Stimulated activated CD4-positive, alpha-beta T cell treated with anti-CD3 and anti-CD28 coated beads, Interleukin-15, amount 100 ng/mL, for 1 hour (primary cell): ENCODE results near the gene TAX1BP3.

ENCODE experiments used
- DNase-seq, 2 donors: peaks; one replicate each; pipeline ENCODE4 v3.0.0-alpha.2; 2020; ENCODE audit warnings: low read depth in 1 of 2, low spot score in 1 of 2

TAX1BP3 gene

DNA sequence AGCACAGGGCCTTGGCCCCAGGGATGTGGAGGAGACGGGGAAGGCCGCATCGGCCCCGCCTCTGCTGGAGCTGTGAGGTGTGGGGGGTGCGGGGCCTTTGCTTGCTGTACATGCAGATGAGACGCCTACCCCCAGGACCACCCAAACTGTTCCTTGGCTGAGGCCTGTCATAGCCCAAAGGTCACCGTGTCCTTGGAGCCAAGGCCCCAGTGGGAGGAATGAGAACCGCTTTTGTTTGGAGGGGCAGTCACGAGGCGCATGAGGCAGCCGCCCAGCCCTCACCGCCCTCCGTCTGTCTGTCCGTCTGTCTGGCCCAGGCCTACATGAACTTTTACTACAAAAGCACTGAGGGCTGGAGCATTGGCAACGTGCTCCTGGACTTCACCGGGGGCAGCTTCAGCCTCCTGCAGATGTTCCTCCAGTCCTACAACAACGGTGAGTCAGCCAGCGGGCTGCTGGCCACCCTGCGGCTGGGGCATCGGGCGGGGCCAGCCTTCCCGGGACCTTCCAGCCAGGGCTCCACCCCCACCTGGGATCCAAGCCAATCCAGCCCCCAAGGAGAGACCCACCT lies 8.8 kb downstream of the TAX1BP3 start:
- DNase-seq = no peak

DNA sequence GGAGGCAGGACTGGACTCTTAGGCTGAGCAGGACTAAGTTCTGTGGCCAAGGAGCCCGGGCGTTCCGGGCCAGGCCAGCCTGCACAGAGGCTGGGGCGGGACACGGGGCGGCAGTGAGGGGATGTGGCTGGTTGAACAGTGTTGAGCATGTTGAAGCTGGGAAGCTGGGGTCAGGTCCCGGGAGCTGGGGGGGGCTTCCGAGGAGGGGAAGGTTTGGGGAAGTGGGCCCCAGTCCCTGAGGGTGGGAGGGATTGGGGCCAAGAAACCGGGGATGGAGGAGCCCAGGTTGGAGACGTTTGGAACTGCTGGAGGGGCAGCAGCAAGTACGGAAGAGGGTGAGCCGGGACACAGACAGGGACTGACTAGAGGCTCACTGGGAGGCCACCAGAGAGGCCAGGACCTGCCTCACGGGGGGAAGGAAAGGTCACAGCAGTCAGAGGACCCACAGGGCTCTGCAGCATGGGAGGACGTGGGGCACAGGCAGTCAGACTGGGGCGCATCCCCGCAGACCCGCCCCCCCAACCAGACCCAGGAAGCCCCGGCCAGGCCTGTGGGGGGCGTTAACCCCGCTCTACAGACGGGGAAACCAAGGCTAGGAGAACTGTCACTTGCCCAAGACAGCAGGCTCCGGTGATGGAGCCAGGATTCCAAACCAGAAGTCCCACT lies 9.5 kb downstream of the TAX1BP3 start:
- DNase-seq = no peak

DNA sequence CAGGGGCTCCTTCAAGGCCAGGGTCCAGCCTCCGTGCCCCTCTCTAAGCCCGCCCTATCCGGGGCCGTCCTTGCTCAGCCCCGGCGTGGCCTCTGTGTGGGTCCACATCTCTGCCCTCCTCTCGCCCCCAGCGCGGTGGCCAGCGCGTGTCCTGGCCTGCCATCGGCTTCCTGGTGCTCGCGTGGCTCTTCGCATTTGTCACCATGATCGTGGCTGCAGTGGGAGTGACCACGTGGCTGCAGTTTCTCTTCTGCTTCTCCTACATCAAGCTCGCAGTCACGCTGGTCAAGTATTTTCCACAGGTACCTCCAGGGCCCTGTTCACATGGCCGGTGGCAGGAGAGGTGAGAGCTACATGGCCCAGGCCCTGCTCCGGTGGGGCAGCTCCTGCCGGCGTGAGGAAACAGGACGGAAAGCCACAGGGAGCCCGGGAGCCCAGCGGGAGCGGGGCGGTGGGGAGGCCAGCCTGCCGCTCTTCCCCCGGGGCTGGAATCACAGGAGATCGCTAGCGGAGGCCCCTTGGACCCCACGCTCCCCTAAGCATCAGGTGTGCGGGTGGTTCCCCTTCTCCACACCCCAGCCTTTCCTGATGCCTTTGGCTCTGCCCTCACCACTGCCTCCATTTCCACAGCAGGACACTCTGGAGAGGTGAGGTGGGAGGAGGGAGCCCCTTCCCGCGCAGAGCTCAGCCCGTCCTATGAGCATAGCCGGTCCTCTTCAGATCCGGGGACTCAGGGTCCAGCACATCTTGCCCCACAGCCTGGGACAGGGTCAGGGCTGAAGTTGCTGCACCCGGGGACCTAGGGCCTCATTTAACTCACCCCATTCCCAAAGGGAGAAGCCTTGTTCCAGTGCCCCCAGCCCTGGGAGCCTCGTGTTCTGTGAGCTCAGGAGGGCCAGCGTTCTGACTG lies 10.2 kb downstream of the TAX1BP3 start:
- DNase-seq = no peak

DNA sequence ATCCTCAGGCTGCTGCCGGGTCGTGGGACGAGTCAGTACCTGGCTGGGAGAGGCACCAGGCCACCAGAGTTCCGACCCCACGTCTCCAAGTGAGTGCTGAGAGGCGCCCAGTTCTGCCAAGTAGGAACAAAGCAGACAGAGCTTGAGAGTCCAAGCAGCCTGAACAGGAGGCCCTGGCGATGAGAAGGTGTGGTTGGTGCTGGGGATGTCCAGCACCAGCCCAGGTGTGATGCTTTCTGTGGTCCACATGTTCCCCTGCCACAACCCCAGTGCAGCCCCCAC lies 10.8 kb downstream of the TAX1BP3 start:
- no peak for DNase-seq

DNA sequence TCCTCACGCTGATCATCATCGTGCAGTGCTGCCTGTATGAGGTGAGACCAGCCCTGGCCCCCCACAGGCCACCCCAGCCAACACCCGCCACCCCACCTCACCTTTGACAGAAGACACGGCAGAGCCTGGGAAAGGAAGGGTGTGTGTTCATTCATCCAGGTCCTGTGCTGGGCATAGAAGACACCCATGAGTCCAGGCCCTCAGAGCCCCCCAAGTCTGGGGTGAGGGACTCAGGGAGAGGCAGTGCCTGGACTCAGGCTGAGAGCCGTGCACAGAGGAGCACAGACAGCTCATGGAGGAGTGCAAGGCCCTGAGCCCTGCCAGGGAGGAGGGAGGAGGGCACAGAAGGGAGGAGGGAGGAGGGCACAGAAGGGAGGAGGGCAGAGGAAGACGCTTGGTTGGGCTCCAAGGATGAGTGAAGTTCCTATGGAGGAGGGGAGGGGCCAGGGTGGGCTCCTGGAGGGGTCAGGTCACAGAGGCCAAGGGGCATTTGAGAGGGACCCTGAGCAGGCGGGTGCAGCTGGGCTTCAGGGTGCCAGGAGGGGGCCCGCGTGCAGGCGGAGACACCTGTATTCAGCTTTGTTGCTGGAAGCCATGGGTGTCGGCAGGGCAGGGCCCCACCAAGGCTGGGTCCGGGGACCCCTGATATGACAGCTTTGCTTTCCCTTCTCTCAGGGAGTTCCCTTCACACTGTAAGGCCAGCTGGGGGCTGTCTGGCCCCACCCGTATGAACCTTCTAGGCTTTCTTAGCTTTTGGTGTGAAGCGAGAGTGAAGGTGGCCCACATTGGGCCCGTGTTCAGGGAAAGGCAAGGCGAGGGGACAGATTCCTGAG lies 11.4 kb downstream of the TAX1BP3 start:
- no peak for DNase-seq

DNA sequence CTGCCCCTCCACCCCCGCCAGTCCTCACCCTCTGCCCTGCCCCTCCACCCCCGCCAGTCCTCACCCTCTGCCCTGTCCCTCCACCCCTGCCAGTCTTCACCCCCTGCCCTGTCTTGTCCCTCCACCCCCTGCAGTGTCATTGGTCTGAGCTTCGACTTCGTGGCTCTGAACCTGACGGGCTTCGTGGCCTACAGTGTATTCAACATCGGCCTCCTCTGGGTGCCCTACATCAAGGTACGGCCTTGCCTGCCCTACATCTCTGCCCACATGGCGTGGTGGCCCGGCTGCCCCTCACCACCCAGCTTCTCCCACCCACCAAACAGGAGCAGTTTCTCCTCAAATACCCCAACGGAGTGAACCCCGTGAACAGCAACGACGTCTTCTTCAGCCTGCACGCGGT lies 12.0 kb downstream of the TAX1BP3 start:
- no peak for DNase-seq

DNA sequence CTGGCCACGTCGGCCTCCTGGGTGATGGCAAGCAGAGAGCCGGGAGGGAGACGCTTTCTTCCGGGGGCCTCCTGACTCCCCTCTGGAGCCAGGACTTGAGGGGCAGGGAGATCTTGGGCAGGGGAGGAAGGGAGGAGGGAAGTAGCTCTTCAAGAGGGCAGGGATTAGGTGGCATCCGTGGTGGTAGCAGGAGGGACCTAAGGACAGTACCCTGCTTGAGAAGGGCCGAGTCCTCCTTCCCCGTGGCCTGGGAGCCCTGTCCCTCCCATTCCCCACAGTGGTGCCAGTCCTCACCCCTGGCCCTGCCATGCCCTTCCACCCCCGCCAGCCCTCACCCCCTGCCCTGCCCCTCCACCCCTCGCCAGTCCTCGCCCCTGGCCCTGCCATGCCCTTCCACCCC lies 12.6 kb downstream of the TAX1BP3 start:
- no peak for DNase-seq

DNA sequence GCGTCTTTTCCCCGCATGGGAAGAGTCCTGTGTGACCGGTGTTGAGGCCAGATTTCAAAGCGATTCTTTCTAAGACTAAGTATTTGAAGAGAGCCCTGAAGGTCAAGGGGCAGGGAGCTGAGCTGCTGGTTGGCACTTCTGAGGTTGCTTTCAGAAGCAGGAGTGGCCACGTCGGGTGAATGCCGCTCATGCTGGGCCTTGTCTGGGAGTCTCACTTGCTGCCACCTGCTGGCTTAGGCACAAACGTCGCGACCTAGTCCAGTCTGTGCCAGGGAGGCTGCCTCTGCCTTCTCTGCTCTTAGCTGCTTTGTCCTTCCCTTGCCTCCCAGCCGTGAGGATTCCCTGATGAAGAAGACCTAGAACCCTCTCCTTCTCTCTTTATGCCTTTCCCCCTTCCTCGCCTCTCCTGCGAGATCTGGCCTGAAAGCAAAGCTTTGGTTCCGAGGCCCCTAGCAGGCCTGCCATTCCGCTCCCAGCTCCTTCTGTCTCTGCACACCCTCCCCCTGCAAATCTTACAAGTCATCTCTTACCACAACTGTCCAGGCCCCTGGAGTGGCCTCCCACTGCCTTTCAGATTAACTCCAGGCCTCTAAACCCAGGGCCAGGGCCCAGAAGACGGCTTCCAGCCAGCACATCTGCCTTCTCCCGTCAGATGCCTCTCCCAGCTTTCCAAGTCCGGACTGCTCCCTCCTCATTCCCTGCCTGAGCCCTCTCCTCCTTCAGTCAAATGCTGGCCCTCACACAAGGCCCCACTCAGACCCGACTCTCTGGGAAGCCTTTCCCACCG lies 20.4 kb downstream of the TAX1BP3 start:
- DNase-seq = peak in 1 of 2 donors; percentile 20

DNA sequence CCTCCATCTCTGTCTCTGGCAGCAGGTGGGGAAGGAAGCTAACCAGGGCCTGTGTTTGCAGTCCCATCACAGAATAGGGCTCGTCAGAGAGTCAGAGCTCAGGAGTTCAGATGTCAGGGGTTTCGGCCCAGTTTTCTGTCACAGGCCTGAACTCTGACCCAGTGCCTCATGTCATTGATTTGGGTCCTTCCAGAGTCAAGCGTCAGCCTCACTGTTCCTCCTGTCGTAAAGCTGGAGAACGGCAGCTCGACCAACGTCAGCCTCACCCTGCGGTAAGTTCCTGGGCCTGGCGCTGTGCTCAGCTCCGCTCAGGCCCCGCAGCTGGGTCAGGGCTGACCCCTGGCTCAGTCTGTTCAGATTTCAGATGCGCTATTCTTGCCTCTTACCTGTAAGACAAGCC lies 21.1 kb downstream of the TAX1BP3 start:
- DNase-seq = no peak

DNA sequence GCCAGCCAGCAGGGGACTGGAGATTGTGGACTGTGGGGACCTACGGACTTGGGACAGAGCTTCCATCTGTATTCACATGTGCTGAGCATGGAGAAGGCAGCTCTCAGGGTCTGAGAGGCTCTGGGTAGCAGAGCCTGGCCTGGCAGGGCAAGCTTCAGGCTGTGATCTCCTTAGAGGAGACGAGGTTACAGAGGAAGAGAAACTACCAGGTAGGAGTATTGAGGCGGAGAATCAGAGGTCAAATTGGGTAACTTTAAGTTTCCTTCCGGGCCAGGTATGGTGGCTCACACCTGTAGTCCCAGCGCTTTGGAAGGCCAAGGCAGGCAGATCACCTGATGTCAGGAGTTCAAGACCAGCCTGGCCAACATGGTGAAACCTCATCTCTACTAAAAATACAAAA lies 23.1 kb downstream of the TAX1BP3 start:
- DNase-seq = no peak

DNA sequence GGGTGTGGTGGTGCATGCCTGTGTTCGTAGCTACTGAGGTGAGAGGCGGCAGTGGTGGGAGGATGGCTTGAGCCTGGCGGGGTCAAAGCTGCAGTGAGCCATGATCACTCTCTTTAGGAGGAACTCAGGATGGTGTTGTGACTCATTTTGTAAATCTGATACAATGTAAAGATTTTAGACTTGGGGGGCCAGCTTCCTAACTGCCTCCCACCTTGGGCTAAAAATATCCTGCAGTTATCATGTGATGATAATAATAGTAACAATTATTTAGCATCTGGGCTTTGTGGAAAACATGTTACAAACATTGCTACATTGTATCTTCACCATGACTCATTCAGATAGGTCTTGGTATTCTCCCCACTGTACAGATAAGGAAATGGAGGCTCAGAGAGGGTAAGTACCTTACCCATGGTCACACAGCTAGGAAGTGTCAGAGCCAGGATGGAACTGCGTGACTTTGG lies 24.5 kb downstream of the TAX1BP3 start:
- no peak for DNase-seq

DNA sequence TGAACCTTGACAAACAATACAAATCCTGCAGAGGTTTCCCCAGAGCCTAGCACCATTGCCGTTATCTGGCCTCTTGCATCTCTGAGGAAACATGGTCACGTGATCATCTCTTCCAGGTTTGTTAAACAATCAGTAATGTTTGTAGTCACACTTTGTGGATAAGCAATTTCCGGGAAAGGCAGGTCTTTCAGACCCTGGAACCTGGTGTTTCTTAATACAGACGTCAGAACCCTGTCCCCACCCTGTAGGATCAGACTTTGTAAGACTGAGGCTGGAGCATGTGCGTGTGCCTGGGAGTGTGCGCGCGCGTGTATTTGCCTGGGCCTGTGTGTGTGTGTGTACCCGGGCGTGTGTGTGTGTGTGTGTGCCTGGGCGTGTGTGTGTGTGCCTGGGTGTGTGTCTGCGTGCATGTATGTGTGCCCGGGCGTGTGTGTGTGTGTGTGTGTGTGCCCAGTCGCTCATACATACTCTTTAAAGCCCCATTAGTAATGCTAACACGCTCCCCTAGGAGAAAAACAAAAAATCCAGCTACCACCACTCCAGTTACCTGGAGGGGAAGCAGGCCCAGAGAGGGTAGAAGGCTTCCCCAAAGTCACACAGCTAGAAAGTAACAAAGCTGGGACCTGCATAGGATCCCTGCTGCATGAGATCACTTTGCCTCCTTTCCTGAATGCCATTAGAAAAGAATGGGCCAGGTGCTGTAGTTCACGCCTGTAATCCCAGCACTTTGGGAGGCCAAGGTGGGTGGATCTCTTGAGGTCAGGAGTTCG lies 26.5 kb downstream of the TAX1BP3 start:
- DNase-seq = no peak

DNA sequence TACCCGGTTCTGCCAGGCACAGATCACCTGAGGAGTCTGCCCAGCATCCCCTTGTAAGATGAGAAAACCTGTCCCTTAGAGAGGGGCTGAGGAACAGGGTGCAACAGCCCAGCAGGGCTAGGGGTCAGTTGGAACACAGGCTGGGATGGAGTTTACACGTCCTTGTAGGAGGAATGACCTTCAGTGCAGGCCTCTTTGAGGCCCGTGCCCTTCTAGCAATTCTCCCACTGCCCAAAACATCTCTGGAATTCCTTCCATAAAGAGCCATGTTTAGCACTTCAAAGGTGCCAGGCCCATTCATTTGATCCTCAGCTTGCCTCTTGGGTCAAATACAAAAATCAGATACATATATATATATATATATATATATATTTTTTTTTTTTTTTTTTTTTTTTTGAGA lies 27.4 kb downstream of the TAX1BP3 start:
- DNase-seq = no peak

DNA sequence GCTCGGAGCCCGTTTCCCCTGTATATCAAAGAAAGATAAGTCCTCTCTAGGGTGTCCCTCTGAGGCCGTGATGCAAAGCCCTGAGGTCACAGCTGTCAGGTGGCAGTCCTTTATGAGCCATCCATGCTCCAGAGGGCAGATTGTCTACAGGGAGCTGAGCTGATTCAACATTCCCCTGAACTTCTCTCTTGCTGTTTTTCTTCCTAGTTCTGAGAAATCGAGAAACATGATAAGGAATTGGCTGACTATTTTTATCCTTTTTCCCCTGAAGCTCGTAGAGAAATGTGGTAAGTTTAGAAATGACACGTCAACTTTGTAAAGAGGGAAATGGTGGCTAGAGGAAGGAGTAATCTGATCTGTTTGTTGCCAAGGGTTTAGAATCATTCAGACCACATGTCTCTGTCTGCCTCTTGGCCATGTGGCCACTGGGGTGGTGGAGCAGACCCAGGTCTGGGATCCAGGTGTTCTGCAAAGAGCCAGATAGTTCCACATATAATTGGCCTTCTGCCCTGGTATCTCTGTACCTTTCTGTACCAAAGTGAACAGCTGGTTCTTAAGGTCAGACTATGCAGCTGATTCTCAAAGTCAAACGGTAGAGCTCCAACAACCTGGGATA lies 28.3 kb downstream of the TAX1BP3 start:
- no peak for DNase-seq

DNA sequence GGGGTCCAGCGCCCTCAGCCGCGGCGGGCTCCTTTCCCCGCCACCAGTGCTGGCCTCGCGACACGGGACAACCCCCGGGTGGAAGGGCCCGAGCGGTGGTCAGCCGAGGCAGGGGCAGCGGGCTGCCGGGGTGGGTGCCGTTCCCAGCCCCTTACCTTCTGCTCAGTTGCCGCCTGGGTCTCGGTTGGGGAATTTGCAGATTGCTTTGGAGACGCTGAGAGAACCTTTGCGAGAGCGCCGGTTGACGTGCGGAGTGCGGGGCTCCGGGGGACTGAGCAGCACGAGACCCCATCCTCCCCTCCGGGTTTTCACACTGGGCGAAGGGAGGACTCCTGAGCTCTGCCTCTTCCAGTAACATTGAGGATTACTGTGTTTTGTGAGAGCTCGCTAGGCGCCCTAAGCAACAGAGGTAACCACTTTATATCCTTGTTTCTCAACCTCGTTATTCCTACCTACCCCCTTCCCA lies 31.4 kb downstream of the TAX1BP3 start:
- DNase-seq = no peak

DNA sequence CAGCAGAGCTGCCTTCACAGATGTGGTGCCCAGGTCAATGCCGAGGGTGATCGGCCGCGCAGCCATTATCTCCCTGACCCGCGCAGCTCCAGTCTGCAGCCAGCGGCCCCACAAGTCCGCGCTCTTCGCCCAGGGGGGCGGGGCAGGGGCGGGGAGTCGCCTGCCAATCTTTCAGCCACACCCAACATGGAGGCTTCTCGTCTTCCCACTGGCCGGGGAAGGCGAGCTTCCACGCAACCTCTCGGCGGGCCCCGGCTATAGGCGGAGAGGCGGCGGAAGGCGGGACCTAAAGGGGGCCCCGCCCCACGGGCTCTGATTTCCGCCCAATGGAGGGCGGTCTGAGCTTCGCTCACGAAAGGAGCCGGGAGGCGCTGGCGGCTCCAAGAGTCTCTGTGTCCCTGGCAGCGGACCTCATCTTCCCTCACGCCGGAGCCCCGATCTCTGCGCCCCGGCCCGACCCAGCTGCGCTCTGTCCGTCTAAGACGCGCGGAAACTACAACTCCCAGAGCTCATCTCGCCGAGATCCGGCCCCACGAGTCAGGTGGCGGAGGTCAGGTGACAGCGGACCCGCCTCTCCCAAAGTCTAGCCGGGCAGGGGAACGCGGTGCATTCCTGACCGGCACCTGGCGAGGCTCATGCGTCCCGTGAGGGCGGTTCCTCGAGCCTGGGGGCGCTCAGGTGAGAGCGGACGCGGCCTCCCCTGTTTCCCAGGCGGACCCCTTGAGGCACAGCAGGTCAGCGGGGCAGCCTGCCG lies 32.0 kb downstream of the TAX1BP3 start, which contains the start of the genes CTNS and SHPK:
CTNS (plus strand) TSS at position 607 of the 754 bp plus-strand sequence. CDS start 3,447 bp downstream, outside the sequence.
SHPK (minus strand) TSS at position 97 of the 754 bp plus-strand sequence; CDS start at position 66, 31 bp downstream.
- peak; percentile 91 for DNase-seq

DNA sequence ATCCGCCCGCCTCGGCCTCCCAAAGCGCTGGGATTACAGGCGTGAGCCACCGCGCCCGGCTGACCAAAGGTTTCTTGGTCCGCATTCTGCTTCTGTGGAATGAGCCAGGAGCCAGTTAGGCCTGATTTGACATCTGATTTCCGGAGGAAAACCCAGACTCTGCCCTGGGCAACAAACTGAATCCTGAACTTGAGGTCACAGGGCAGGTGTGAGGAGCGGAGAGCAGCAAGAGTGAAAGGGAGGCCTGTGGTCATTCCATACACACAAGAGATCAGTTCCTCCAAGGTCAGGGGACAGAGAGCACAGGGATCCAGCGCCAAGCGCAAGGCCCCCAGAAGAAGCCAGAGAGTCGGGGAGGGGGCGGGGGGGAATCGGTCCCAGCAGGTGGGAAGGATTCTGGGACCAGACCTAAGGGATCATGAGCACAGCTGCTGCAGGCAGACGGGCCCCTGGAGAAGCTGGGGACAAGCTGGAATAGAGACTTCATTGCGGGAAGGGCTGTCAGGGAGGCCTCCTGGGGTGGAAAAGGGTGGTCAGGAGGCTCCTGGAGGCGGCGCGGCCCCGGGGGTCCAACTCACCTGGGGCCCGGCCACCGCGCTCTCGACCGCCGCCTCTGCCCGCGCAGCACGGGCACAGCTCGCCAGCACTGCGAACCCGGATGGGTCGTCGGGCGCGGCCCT lies 32.8 kb downstream of the TAX1BP3 start:
- no peak for DNase-seq

DNA sequence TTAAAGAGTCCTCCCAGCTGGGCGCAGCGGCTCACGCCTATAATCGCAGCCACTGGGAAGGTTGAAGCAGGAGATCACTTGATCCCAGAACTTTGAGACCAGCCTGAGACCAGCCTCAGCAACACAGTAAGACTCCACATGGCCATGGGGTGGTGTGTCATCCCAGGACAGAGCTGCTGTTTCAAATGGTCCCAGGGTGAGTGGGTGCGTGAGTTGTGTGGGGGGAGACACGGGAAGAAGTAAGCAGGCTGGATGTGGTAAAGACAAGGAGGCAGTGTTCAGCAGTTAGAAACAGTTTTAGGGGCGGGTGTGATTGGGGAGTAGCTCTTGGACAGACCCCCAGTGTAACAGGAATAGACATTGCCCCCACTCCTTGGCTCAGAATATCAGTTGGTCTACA lies 36.1 kb downstream of the TAX1BP3 start:
- no peak for DNase-seq
